ENCODE measurements around the gene MORN5. TPM values are rescaled to one million over a fixed set of nuclear protein-coding genes. Genes with fewer than 3 reads are reported as not detected.
A peak's percentile ranks its signal among the peaks of the same experiment; 100 is the strongest.

MORN5 gene
- total RNA-seq, 2 donors from 2014 or later = 0.81 TPM; not detected in 1

GRCh38 chr9:122227575-122227900 is 67.8 kb downstream of the MORN5 start:
- no peak for DNase-seq
- Histone ChIP-seq H3K27ac (ENCODE audit: low read depth, low read length) (no peak overlapping the region), H3K36me3 (ENCODE audit: control insufficient read depth, insufficient read depth, low read length) (no peaks in the 10 kb centered on the region), H3K27me3 (ENCODE audit: control insufficient read depth, insufficient read depth, low read length, poor library complexity, severe bottlenecking) (peaks cover 99% of the 10 kb centered on the region), H3K4me3 (ENCODE audit: low read length) (peak overlapping the region; percentile 58), H3K9me3 (ENCODE audit: control insufficient read depth, low read length) (no peaks in the 10 kb centered on the region), H3K9ac (ENCODE audit: extremely low read depth, low read length, poor library complexity, severe bottlenecking) (no peak overlapping the region), H3K4me1 (ENCODE audit: control insufficient read depth, insufficient read depth, low read length) (no peaks in the 10 kb centered on the region)
- Mint-ChIP-seq H3K27me3 (ENCODE audit: insufficient read depth) (peaks cover 56% of the 10 kb centered on the region), H3K9me3 (peaks cover 9% of the 10 kb centered on the region), H3K4me1 (peaks cover 8% of the 10 kb centered on the region), H3K4me3 (no peak overlapping the region), H3K27ac (no peak overlapping the region), H3K36me3 (ENCODE audit: low read depth) (peaks cover 2% of the 10 kb centered on the region)
- no peak for TF ChIP-seq CTCF (conservative IDR thresholded peaks at IDR 0.05)
- WGBS, 2 experiments (ENCODE audit: insufficient coverage in 1 of 2, insufficient read length in 1 of 2) = 0 to 5% methylated on average over 3 to 9 of the region's 10 CpGs

DNA sequence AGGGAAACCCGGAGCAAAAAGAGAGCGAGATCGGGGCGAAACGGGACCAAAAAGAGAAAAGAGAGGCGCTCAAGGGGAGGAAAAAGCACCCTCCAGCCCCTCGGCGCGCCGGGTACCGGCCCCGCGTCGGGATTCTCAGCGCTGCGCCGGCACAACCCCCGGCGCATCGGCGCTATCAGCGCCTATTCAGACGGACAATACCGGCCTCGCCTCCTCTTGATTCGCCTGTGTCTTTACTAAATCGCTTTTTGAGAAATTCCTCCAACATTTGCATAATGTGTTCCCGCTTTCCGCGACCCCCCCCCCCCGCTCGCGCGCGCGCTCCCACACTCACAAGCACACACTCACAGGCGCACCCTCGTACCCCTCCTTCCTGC is 68.5 kb downstream of the MORN5 start:
- no peaks in the 10 kb centered on the region for H3K9me3 ChIP-seq (ENCODE audit: control insufficient read depth, low read length)
- TF ChIP-seq CTCF (conservative IDR thresholded peaks at IDR 0.05) = no peak
- peaks cover 53% of the 10 kb centered on the region for H3K27me3 Mint-ChIP-seq (ENCODE audit: insufficient read depth)
- H3K4me1 ChIP-seq (ENCODE audit: control insufficient read depth, insufficient read depth, low read length) = no peaks in the 10 kb centered on the region
- peak; percentile 67 for DNase-seq
- H3K4me3 ChIP-seq (ENCODE audit: low read length) = peak overlapping the region; percentile 64
- no peaks in the 10 kb centered on the region for H3K36me3 ChIP-seq (ENCODE audit: control insufficient read depth, insufficient read depth, low read length)
- H3K9me3 Mint-ChIP-seq = peaks cover 9% of the 10 kb centered on the region
- H3K27ac ChIP-seq (ENCODE audit: low read depth, low read length) = no peak overlapping the region
- H3K27ac Mint-ChIP-seq = no peak overlapping the region
- H3K9ac ChIP-seq (ENCODE audit: extremely low read depth, low read length, poor library complexity, severe bottlenecking) = no peak overlapping the region
- peaks cover 2% of the 10 kb centered on the region for H3K36me3 Mint-ChIP-seq (ENCODE audit: low read depth)
- peaks cover 98% of the 10 kb centered on the region for H3K27me3 ChIP-seq (ENCODE audit: control insufficient read depth, insufficient read depth, low read length, poor library complexity, severe bottlenecking)
- H3K4me3 Mint-ChIP-seq = no peak overlapping the region
- 1% methylated on average over 18 to 38 of the region's 38 CpGs for WGBS, 2 experiments (ENCODE audit: insufficient coverage in 1 of 2, insufficient read length in 1 of 2)
- peaks cover 6% of the 10 kb centered on the region for H3K4me1 Mint-ChIP-seq

- Mint-ChIP-seq H3K27me3 (ENCODE audit: insufficient read depth) (peaks cover 51% of the 10 kb centered on the region), H3K4me1 (peaks cover 6% of the 10 kb centered on the region), H3K27ac (no peak within 1 kb of the TSS), H3K9me3 (peaks cover 9% of the 10 kb centered on the region), H3K4me3 (no peak within 1 kb of the TSS), H3K36me3 (ENCODE audit: low read depth) (peaks cover 2% of the 10 kb centered on the region)
- 6 to 11% methylated on average over 23 to 70 of the region's 70 CpGs for WGBS, 2 experiments (ENCODE audit: insufficient coverage in 1 of 2, insufficient read length in 1 of 2)
- H3K36me3 ChIP-seq (ENCODE audit: control insufficient read depth, insufficient read depth, low read length) = no peaks in the 10 kb centered on the region
- peaks cover 93% of the 10 kb centered on the region for H3K27me3 ChIP-seq (ENCODE audit: control insufficient read depth, insufficient read depth, low read length, poor library complexity, severe bottlenecking)
- H3K4me1 ChIP-seq (ENCODE audit: control insufficient read depth, insufficient read depth, low read length) = no peaks in the 10 kb centered on the region
- H3K9me3 ChIP-seq (ENCODE audit: control insufficient read depth, low read length) = no peaks in the 10 kb centered on the region
- peak within 1 kb of the TSS; percentile 64 for H3K4me3 ChIP-seq (ENCODE audit: low read length)
- DNase-seq = peak; percentile 74
- TF ChIP-seq CTCF (conservative IDR thresholded peaks at IDR 0.05) = no peak
- no peak within 1 kb of the TSS for H3K27ac ChIP-seq (ENCODE audit: low read depth, low read length)
- H3K9ac ChIP-seq (ENCODE audit: extremely low read depth, low read length, poor library complexity, severe bottlenecking) = no peak within 1 kb of the TSS
Measured at GRCh38 chr9:122228568-122229484, 69.1 kb downstream of the MORN5 start, which contains the start of gene LHX6. Gene LHX6 (minus strand): TSS chr9:122228957. CDS start chr9:122228740, 217 bp downstream.

Data from endodermal cell (in vitro differentiated cells).